HL-60/S4 (cell line): ENCODE measurements around the gene TROAP.
"Not testable (repeated sequence)": the region's sequence is repeated elsewhere in the genome, so short reads cannot be mapped to it uniquely, and the experiment has no call there.

Source experiments
- in situ Hi-C: fragments of 300-500 bp; cut with MboI; formaldehyde crosslinking; loops from 2 replicates; pipeline ENCODE4 v1.14.3; 2022; ENCODE audit warnings: low sequenced_read_pairs

Gene TROAP

DNA sequence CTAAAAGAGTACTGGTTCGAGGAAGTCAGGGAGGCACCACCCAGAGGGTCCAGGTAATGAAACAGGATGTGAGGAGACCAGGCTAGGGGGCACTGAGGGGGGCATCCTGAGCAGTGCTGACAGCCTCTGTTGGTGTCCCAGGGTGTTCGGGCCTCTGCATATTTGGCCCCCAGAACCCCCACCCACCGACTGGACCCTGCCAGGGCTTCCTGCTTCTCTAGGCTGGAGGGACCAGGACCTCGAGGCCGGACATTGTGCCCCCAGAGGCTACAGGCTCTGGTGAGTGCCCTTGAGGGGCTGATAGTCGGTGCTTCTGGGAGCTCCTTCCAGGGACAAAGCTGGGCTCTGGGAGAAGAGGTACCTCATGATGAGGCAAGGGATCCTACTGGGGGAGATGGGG lies 2.6 kb downstream of the TROAP start:
- in situ Hi-C loops, result no loop called here

DNA sequence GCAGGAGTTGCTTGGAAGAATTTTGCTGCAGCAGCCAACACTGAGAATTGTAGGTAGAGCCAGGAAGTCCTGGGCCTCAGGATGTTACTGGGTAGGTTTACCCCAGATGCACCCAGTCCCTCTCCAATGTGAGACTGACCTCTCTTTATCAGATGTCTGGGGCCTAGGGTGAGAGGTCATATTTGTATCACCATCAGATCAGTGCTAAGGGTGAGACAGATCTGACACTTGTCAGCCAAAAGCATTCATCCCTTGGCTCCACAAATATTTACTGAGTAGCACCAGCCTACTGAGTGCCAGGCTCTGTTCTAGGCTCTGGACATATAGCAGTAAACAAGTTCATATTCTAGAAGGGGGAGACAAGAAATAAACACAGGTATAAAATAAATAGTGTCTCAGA lies 4.3 kb downstream of the TROAP start:
- in situ Hi-C loops, result no loop called here

DNA sequence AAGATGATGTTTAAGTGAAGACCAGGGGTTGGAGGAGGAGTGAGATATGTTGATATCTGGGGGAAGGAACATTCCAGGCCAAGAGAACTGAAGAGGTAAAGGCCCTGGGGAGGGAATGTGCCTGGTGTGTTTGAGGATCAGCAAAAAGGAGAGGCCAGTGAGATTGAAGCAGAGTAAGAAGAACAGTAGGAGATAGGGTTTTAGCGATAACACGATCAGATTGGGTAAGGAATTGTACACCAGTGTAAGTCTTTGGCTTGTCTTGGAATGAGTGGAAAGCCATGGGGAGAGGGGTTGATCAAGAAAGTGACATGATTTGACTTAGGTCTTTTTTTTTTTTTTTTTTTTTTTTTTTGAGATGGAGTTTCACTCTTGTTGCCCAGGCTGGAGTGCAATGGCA lies 4.8 kb downstream of the TROAP start:
- in situ Hi-C loops, result no loop called here

DNA sequence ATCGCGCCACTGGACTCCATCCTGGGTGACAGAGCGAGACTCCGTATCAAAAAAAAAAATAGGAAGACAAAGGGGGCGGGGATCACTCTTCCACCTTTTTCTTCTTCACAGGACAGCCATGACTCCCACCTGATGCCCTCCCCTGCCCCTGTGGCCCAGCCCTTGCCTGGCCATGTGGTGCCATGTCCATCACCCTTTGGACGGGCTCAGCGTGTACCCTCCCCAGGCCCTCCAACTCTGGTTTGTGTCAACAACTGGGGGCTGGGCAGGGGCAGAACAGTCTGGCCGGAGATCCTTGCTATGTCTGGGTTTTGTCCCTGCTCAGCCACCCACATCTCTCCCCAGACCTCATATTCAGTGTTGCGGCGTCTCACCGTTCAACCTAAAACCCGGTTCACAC lies 5.8 kb downstream of the TROAP start:
- in situ Hi-C loops, result no loop called here

DNA sequence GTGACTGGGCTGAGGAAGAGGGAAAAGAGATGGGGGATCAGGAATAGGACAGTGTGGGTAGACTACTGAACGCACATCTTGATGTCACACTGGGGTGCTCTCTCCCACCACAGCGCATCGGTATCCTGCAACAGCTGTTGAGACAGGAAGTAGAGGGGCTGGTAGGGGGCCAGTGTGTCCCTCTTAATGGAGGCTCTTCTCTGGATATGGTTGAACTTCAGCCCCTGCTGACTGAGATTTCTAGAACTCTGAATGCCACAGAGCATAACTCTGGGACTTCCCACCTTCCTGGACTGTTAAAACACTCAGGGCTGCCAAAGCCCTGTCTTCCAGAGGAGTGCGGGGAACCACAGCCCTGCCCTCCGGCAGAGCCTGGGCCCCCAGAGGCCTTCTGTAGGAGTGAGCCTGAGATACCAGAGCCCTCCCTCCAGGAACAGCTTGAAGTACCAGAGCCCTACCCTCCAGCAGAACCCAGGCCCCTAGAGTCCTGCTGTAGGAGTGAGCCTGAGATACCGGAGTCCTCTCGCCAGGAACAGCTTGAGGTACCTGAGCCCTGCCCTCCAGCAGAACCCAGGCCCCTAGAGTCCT lies 7.1 kb downstream of the TROAP start:
- in situ Hi-C loops, result no loop called here

DNA sequence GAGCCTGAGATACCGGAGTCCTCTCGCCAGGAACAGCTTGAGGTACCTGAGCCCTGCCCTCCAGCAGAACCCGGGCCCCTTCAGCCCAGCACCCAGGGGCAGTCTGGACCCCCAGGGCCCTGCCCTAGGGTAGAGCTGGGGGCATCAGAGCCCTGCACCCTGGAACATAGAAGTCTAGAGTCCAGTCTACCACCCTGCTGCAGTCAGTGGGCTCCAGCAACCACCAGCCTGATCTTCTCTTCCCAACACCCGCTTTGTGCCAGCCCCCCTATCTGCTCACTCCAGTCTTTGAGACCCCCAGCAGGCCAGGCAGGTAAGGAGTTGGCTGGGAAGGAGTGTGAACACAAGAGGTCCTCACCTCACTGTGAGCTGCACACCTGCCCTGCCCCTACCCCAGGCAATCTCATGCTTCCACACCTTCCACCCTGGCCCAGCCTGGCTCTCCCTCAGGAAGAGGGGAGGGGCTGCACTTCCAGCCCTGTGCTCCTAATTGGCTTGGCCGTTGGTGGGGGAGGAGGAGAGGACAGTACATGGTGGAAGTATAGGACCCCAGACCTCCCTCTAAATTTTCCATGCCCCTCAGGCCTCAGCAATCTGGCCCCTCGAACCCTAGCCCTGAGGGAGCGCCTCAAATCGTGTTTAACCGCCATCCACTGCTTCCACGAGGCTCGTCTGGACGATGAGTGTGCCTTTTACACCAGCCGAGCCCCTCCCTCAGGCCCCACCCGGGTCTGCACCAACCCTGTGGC lies 7.8 kb downstream of the TROAP start:
- in situ Hi-C loops, result no loop called here

DNA sequence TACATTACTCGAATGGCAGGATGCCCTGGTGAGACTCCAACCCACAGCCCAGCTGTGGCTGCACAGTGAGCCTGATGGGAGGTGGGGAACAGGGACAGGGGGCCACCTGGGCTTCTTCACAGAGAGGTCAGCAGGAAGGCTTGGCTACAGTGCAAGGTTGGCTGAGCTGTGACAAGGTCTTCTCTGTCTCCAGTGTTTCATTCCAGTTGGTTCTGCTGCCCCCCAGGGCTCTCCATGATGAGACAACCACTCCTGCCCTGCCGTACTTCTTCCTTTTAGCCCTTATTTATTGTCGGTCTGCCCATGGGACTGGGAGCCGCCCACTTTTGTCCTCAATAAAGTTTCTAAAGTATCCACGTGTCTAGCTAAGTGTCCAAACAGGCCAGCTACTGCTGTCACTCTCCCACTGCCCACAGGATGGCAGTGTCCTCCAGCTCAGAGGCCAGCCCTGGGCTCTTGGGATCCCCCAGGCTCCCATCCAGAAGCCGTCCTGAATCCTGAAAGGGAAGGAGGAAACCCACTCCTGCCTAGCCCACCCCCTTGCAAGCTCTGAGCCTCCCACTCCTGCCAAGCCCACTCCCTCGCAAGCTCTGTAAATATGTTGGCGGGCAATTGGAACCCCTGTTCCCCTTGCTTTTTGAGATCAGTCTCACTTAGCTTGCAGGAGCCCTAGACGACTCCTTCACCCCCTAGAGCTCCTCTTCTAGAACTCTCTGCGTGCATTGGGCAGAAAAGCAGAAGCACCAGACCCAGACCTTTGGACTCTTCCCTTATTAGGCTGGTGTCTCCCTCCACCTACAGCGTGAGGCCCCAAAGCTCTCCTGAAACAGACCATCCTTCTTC lies 8.5 kb downstream of the TROAP start:
- in situ Hi-C loops, result no loop called here

DNA sequence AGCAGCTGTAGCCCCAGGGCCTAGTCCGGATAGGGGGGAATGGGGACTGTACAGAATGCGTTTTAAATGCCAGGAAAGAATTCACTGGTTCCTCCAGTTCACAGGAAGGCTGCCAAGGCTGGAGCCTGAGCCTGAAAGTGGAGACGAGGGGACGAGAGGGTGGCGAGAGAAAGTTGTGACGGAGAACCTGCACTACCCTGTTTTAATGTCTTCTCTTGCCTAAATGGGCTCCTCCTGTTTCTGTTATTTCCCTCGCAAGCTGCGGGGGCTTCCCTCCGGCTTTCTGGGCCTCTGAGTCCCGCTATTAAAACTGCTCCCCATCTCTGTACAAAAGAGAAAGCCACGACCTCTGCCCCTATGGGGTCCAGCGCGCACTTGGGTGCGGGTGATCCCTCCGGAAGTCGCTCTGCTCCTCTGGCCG lies 9.4 kb downstream of the TROAP start:
- in situ Hi-C loops, result no loop called here

DNA sequence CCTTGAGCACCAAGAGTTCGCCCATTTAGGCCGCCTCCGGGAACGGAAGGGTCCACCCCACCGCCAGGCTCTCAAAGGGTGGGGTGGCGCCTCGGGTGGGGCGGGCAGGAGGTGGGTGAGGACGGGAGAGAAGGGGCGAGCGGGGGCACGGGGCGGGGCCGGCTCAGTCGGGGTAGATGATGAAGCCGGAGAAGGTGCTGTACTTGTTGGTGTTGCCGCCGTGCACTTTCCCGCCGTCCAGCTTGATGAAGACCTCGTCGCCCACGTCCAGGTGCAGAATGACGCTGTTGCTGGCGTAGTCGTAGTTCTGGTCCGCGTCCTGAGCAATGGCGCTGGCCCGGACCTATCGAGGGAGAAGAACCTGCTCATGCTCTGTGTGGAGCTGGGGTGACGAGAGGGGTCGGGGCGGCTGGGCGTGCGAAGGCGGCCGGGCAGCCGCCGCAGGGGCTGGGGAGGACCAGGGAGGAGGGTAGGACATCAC lies 9.9 kb downstream of the TROAP start:
- in situ Hi-C loops, result no loop called here

DNA sequence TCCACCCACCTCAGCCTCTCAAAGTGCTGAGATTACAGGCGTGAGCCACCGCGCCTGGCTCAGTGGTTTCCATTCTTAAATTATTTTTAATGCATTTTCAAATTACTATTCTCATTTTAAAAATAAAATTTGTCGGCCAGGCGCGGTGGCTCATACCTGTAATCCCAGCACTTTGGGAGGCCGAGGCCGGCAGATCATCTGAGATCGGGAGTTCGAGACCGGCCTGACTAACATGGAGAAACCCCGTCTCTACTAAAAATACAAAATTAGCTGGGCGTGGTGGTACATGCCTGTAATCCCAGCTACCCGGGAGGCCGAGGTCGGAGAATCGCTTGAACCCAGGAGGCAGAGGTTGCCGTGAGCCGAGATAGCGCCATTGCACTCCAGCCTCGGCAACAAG lies 10.7 kb downstream of the TROAP start:
- in situ Hi-C loops, result not testable (repeated sequence)

DNA sequence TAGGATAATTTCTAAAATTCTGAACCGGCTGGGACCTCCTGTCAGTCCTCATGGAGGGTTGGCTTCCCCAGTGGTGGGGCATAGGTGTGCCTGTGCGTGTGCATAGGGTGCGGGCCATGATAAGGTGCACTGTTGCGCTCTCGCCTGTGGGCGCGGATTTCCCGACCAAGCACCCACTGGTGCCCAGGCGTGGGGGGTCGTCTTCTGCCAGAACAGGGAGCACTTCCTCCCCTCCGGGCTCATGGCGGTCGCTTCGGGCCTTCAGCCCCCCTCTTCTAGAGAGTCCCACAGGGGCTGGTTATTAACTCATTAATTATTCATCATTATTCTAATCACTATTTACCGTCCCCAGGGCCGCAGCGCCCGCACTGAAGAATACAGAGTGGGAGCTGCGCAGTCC lies 11.2 kb downstream of the TROAP start:
- in situ Hi-C loops, result no loop called here

DNA sequence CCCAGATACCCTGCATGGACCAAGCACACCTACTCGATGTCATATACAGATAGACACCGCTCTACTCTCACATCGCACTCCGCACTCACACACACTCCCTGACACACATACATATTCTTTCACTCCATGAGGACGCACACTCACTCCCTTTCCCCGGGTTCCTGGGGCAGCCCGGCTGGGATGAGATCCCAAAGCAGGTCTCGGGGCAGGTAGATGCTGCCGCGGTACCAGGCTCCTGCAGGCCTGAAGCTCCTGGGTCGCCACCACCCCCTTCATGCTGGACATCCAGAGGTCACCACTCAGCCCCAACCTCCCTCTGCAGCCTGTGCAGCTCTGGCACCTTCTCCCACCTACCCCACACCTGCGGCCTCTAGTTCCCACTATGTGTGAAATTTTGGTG lies 11.6 kb downstream of the TROAP start:
- in situ Hi-C loops, result loop anchor here (5.0 kb wide), 1 partner anchor 47 kb away; no protein-coding TSS in a partner anchor

DNA sequence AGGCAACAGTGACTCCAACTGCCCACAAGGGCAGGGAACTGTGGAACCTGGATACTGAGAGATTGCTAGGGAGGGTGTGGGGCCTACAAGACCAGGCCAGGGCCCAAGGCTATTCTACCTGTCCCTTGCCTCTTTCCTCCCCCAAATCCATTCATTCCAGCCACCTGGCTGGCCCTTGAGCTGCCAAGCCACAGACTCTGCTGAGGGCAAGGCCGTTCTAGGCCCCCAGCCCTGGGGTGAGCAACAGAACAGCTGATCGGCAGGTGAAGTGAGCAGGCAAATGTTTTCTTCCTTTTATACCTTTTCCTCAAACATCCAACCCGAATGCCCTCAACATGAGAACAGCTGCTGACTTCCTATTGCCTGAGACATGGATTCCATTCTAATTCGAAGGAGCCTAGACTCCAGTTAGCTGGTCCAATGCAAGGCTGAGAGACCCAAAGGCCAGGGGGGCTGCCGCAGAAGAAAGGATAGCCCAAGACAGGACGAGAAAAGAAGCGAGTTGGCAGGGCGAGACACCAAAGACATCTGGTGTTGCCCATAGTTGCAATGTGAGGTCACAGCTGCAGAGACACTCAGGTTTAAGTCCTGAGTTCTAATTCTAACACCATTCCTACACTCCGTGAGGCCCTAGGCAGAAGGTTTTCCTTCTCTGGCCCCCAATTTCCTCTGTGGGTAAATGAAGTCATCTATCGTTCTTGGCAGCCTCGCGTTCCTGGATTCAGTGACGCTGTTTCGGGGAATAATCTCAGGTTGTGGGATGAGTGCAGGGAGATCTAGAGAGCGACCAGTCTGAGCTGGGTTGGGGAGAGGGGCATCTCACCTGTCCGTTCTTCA lies 12.3 kb downstream of the TROAP start:
- in situ Hi-C loops, result loop anchor here (5.0 kb wide), 1 partner anchor 48 kb away; no protein-coding TSS in a partner anchor

DNA sequence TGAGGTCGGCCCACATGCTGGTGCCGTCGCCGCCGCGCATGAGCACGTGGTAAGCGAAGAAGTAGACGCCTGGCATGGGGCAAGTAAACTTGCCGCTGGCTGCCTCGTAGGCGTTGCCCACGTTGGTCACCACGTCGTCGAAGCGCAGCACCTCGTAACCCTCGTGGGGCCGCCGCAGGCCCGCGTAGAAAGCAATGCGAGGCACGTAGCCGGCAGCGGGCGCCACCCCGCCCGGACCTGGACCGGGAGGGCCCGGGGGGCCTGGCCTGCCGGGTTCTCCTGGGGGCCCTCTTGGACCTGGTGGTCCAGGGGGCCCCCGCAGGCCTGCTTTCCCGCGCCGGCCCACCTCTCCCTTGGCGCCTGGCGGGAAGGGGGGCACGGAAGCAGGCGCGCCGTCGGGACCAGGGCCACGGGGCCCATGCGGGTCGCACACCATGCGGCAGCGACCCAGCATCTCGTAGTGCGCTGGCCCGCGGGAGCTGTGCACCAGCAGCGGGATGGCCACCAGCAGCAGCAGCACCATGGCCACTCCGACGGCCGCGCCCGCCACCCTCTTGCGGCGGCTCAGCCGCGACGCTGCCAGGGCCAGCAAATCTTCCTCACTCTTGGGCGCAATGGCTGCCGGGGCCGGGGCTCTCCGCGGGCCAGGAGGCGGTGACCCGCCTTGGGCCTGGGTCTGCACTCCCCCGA lies 13.0 kb downstream of the TROAP start:
- in situ Hi-C loops, result loop anchor here (5.0 kb wide), 1 partner anchor 49 kb away; no protein-coding TSS in a partner anchor

DNA sequence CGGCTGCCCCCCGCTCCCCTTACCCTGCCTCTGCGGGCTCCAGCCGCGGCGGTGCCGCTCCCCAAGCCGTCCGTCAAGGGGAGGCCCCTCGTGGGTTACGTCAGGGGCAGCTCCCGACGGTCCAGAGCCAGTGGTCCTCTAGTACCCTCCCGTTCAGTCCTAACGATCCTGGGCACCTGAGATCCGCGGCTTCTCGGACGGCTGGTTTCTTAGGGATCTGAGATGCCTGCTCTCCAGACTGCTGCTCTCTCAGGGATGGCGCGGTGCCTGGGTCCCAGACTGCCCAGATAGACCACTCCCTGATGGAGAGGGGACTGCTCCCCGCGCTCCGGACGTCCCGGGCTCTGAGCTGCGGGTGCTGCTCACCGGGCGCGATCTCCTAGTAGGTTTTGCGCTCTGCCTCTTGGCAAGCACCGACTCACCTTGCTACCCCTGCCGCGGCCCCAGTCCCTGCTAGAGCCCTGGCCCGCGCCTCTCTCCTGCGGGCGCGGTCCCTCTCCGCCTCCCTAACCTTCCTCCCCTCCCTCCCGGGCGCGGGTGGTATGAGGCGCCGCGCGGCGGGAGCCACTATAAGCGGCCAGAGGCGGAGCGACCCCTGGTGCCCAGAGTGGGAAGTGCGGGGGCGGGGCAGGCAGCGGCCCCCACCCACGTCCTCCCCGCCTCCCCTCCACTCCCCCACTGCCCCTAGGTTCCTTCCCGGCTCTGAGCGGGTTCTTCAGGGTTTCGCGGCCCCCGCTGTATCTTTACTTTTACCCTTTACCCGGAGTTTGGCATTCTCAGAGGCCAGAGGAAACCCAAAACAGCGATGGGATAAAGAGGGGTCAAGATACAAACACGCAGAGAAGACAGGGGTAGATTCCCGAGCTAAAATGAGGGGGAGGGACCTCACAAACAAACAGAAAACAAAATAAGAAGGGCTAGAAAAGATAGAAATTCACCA lies 13.9 kb downstream of the TROAP start, which contains the start of gene C1QL4:
TSS of gene C1QL4 (minus strand) at position 544 of the 940 bp plus-strand sequence. CDS start 711 bp downstream, outside the sequence.
- in situ Hi-C loops, result loop anchor here (5.0 kb wide), 1 partner anchor 50 kb away; no protein-coding TSS in a partner anchor

DNA sequence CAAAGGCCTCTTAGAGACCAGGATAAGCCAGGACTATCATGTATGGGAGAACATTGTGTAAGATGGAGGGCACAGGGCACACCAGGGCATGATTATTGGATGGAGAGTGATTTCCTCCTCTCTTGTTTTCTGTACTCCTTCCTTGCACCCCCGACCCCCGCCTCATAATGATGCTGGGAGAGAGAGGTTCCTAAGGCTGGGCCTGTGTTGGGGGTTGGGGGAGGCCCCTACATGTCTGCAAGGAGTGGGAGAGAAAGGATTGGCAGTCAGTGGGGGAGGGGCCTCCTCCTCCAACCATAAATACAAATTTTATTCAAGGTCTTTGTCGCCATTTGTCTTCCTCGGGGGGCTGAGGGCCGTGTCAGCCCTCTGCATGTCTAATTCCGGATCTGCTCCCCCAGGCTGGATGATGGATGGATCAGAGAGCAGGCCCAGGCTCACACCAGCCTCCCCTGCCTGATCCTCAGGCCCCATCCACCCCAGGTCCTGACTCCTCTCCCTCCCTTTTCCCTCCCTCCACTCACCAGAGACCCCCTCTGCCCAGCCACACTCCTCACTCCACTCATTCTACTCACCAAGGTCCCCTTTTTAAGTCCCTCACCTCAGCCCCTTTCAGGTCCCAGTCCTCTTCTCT lies 15.9 kb downstream of the TROAP start:
- in situ Hi-C loops, result loop anchor here (5.0 kb wide), 1 partner anchor 52 kb away; no protein-coding TSS in a partner anchor

DNA sequence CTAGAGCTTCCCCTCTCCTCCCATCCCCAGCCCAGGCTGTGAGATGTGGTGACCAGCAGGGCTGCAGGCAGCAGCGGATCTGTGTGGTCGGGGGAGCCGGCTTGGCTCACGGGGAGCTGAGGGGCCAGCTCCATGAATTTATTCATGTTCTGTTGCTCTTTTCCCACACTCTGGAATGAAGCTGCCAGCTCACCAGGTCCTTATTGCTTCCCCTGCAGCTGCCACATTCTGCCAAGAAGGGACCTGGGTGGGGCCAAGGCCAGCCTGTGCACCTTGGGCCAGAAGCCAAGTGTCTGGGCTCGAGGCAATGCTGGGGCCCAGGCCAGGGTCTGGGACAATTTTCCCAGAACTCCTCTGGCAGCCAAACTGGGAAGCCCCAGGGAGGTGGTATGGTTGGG lies 16.4 kb downstream of the TROAP start:
- in situ Hi-C loops, result loop anchor here (5.0 kb wide), 1 partner anchor 52 kb away; no protein-coding TSS in a partner anchor
